Measurements from ENCODE around the gene SEMA3D.

Gene SEMA3D

DNA sequence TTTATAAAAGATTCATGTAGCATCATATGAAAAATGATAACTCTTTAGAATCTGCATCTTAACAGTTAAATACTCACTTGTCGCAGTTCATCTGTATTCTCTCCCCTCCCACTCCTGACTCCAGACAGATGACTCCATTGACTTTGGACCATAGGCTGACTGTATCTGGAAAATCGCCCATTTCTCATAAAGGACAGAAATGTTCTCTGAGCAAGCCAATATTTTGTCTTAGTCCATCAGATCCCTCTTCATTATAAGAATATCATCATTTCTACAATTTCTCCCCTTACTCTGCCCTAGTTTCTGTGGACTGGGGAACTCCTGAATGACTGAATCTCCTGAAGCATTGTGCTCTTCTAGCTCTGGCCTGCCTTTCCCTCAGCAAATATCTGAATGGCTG is 125.4 kb downstream of the SEMA3D start:
- in situ Hi-C loops (cut with MboI; ENCODE audit: low sequenced_read_pairs, unreplicated experiment): no loop called here
- no peak for DNase-seq (ENCODE audit: low spot score)

DNA sequence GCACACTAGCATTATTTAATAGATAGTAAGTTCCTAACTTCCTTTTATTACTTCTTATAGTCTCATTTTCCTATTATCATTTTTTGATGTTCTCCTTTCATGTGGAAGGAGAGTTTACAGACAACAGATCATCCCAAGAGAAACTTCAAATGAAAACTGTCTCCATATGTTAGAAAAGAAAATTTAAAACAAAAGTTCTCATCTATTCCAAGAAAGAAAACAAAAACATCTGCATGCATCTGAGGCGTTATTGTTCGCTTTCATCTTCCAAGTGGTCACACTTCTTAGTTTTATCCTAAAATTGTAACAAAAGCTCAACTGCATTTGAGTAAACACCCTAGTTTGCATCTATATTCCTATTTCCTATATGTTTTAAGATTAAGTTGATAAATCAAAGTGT is 126.2 kb downstream of the SEMA3D start:
- TF ChIP-seq, protein P1, sequence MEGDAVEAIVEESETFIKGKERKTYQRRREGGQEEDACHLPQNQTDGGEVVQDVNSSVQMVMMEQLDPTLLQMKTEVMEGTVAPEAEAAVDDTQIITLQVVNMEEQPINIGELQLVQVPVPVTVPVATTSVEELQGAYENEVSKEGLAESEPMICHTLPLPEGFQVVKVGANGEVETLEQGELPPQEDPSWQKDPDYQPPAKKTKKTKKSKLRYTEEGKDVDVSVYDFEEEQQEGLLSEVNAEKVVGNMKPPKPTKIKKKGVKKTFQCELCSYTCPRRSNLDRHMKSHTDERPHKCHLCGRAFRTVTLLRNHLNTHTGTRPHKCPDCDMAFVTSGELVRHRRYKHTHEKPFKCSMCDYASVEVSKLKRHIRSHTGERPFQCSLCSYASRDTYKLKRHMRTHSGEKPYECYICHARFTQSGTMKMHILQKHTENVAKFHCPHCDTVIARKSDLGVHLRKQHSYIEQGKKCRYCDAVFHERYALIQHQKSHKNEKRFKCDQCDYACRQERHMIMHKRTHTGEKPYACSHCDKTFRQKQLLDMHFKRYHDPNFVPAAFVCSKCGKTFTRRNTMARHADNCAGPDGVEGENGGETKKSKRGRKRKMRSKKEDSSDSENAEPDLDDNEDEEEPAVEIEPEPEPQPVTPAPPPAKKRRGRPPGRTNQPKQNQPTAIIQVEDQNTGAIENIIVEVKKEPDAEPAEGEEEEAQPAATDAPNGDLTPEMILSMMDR (IDR thresholded peaks at IDR 0.05; ENCODE audit: borderline replicate concordance, control extremely low read depth, extremely low read depth, insufficient read depth, missing control alignments): no peak
- no peak for DNase-seq (ENCODE audit: low spot score)
- in situ Hi-C loops (cut with MboI; ENCODE audit: low sequenced_read_pairs, unreplicated experiment): no loop called here

More for the DNA sequence above, 125.4 kb downstream of the SEMA3D start:
- TF ChIP-seq, protein P1 (IDR thresholded peaks at IDR 0.05; ENCODE audit: borderline replicate concordance, control extremely low read depth, extremely low read depth, insufficient read depth, missing control alignments): no peak

DNA sequence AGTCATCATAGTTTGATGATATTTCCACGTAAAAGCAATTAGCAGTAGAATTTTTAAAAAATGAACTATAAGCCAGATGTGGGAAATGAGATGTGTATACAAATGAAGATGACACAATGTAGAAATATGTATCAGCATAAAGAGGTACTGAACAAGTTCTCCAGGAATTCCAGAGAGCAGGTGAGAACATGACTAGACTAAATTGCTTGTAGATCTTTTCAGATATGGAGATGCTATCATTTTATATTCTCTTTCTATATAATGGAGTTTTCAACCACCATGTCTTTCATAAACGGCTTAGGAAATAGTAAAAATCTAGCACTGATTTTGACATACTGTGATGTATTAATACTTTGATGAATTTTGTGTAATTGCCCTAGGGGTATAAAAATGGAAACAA is 130.9 kb downstream of the SEMA3D start:
- in situ Hi-C loops (cut with MboI; ENCODE audit: low sequenced_read_pairs, unreplicated experiment): no loop called here

DNA sequence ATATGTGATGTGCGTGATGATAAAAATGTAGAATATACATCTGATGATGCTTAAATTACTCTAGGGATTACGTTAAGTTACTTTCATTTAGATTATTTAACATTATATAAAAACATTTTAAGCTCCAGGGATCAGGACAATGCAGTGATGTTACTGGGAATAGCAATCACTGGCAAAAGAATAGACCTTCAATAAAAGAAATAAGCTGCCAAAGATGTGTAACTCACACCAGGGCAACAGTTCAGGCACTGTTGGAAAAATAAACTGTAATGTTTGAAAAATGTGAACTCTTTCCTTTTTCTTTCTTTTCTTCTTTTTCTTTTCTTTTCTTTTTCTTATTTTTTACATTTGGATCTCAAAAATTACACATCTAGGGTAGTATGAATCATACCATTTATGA is 131.7 kb downstream of the SEMA3D start:
- TF ChIP-seq, protein P1 (IDR thresholded peaks at IDR 0.05; ENCODE audit: borderline replicate concordance, control extremely low read depth, extremely low read depth, insufficient read depth, missing control alignments): no peak
- in situ Hi-C loops (cut with MboI; ENCODE audit: low sequenced_read_pairs, unreplicated experiment): no loop called here
- DNase-seq (ENCODE audit: low spot score): no peak

More for the DNA sequence above, 130.9 kb downstream of the SEMA3D start:
- TF ChIP-seq, protein P1 (IDR thresholded peaks at IDR 0.05; ENCODE audit: borderline replicate concordance, control extremely low read depth, extremely low read depth, insufficient read depth, missing control alignments): no peak
- DNase-seq (ENCODE audit: low spot score): no peak

DNA sequence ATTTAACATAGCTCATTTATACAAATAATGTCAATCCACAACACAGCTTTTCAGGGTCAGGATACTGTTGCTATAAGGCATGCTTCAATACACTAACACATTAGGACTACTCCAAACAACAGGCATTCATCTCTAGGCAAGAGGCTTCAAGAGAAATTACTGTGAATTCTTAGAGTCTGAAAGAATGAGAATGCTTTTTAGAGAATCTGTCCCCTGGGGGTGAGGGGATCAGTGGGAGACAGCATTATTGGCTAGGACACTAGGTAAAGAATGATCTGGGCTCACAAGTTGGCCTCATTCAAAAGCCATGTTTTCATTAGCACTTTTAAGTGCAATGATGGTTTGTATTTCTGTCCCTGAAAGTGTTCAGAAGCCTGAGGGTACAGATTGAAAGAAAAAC is 132.6 kb downstream of the SEMA3D start:
- TF ChIP-seq, protein P1 (IDR thresholded peaks at IDR 0.05; ENCODE audit: borderline replicate concordance, control extremely low read depth, extremely low read depth, insufficient read depth, missing control alignments): no peak
- DNase-seq (ENCODE audit: low spot score): no peak
- in situ Hi-C loops (cut with MboI; ENCODE audit: low sequenced_read_pairs, unreplicated experiment): no loop called here

DNA sequence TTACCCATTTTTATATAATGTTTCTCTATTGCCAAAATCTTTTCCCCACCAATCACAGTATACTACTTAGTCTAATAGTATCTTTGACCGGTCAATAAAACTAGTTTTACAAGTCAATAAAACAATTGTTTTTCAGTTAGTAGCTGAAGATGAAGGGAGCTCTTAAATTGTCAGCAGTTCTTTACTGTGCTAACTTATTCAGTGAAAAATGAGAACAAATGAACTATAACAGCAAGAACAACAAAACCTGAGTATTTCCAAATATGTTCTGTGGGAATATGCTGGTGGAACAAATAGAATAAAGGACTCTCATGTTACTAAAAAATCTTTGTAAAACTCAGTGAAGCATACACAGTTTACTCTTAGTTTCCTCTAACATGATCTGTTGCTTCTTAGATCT is 134.0 kb downstream of the SEMA3D start:
- DNase-seq (ENCODE audit: low spot score): no peak
- TF ChIP-seq, protein P1 (IDR thresholded peaks at IDR 0.05; ENCODE audit: borderline replicate concordance, control extremely low read depth, extremely low read depth, insufficient read depth, missing control alignments): no peak
- in situ Hi-C loops (cut with MboI; ENCODE audit: low sequenced_read_pairs, unreplicated experiment): no loop called here

Measured in GM13976 (cell line).